Vagina (tissue), 2 donors: ENCODE data around the gene USO1. TPM values are rescaled to one million over a fixed set of nuclear protein-coding genes. Genes with fewer than 3 reads are reported as not detected.

Experiments
- DNase-seq, 2 donors: peaks; one replicate each; pipeline ENCODE4 v3.0.0-alpha.2; 2017; ENCODE audit errors: extremely low spot score in 2 of 2
- H3K27ac ChIP-seq: fragments of 200-600 bp; sonication (generic); one replicate; pipeline ENCODE4 v1.5.1; 2019
- H3K27me3 ChIP-seq: fragments of 200-600 bp; sonication (generic); one replicate; pipeline ENCODE4 v1.5.1; 2019
- H3K36me3 ChIP-seq, 2 donors: fragments of 200-600 bp; sonication (generic); one replicate each; pipeline ENCODE4 v1.5.1; 2017 to 2019
- H3K4me1 ChIP-seq: fragments of 200-600 bp; sonication (generic); one replicate; pipeline ENCODE4 v1.5.1; 2019
- H3K4me3 ChIP-seq, 2 donors: fragments of 200-600 bp; sonication (generic); 1 replicate in 1 of 2; 2 replicates in 1 of 2; pipeline ENCODE4 v1.5.1; 2016 to 2019
- H3K9me3 ChIP-seq: fragments of 200-600 bp; sonication (generic); one replicate; pipeline ENCODE4 v1.5.1; 2019
- POLR2A ChIP-seq, 2 donors: fragments of 450-650 bp; IDR thresholded peaks; one replicate each; pipeline ENCODE4 v1.6.1; 2017; ENCODE audit warnings: antibody characterized with exemption in 2 of 2, mild to moderate bottlenecking in 2 of 2, moderate library complexity in 2 of 2
- POLR2AphosphoS5 ChIP-seq, 2 donors: sonication (generic); formaldehyde crosslinking; IDR thresholded peaks; one replicate each; pipeline ENCODE4 v1.9.0; 2017; ENCODE audit warnings: antibody characterized with exemption in 2 of 2, mild to moderate bottlenecking in 2 of 2, low read depth in 1 of 2; ENCODE audit not compliant: insufficient read depth in 1 of 2
- intact Hi-C: fragments of 100-400 bp; cut with DNase I; formaldehyde crosslinking; loops from one replicate; pipeline ENCODE4 v1.15.1; 2023
- total RNA-seq: library from RNA; depleted of rRNA; stranded (reverse); fragments of >200 nt; gene quantifications from one replicate; pipeline ENCODE4 v1.2.3, GENCODE V29; 2016
- TF ChIP-seq, protein P1 (sequence below), 3 experiments: fragments of 450-650 bp in 2 of 3; fragments of 200-600 bp in 1 of 3; sonication (generic) in 1 of 3; IDR thresholded peaks; one replicate each; pipeline ENCODE4 v1.5.1; 2017 to 2019; ENCODE audit warnings: antibody characterized with exemption in 3 of 3, mild to moderate bottlenecking in 2 of 3, moderate library complexity in 2 of 3

USO1 gene
- total RNA-seq, 1 donor from 2014 or later = 47.9 TPM

DNA sequence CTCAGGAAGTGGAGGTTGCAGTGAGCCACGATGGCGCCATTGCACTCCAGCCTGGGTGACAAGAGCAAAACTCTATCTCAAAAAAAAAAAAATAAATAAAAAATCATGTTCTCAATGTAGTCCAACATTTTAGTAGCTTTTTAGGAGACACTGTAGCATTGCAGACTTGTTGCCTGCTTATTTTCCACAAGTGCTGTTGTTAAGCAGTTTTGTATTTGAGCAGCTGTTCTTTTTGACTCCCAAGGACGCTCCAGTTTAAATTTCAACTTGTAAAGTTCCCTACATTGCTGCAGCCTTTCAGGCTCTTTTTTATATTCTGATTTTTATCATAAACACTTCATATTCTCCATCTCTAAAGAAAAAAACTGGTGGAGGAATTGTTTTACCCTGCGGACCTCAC lies 94.7 kb downstream of the USO1 start:
- Histone ChIP-seq H3K27me3 (no peaks in the 10 kb centered on the region), H3K4me3 (no peak overlapping the region), H3K36me3 (peaks cover 0 to 11% of the 10 kb centered on the region in 2 donors), H3K9me3 (no peaks in the 10 kb centered on the region), H3K4me1 (no peaks in the 10 kb centered on the region), H3K27ac (no peak overlapping the region)
- no peak for DNase-seq
- intact Hi-C loops = no loop called here
- TF ChIP-seq POLR2AphosphoS5 (IDR thresholded peaks at IDR 0.05; ENCODE audit: insufficient read depth in 1 of 2, low read depth in 1 of 2) = no peak
- TF ChIP-seq POLR2A (IDR thresholded peaks at IDR 0.05) = no peak
- TF ChIP-seq, protein P1, sequence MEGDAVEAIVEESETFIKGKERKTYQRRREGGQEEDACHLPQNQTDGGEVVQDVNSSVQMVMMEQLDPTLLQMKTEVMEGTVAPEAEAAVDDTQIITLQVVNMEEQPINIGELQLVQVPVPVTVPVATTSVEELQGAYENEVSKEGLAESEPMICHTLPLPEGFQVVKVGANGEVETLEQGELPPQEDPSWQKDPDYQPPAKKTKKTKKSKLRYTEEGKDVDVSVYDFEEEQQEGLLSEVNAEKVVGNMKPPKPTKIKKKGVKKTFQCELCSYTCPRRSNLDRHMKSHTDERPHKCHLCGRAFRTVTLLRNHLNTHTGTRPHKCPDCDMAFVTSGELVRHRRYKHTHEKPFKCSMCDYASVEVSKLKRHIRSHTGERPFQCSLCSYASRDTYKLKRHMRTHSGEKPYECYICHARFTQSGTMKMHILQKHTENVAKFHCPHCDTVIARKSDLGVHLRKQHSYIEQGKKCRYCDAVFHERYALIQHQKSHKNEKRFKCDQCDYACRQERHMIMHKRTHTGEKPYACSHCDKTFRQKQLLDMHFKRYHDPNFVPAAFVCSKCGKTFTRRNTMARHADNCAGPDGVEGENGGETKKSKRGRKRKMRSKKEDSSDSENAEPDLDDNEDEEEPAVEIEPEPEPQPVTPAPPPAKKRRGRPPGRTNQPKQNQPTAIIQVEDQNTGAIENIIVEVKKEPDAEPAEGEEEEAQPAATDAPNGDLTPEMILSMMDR (IDR thresholded peaks at IDR 0.05) = no peak

DNA sequence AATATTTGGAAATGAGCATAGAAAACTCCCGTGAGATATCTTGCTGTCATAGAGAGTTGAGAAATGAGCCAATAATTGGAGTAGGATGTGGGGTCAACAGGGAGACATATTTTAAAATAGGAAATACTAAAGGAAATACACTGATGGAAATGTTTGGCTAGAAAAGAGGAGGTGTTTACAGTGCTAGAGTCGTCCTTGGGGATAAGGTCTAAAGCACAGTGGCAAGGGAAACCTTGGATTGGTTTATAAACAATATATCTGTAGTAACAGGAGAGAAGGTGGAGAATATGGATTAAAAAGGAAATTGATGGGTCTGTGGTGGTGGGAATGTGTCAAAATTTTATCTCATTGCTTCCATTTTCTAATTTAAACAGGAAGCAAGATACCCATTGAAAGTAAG lies 95.8 kb downstream of the USO1 start:
- Histone ChIP-seq H3K9me3 (no peaks in the 10 kb centered on the region), H3K4me3 (no peak overlapping the region), H3K27ac (no peak overlapping the region), H3K36me3 (peaks cover 0 to under 1% of the 10 kb centered on the region in 2 donors), H3K4me1 (no peaks in the 10 kb centered on the region), H3K27me3 (no peaks in the 10 kb centered on the region)
- intact Hi-C loops = no loop called here
- TF ChIP-seq, protein P1 (IDR thresholded peaks at IDR 0.05) = no peak
- TF ChIP-seq POLR2A (IDR thresholded peaks at IDR 0.05) = no peak
- no peak for TF ChIP-seq POLR2AphosphoS5 (IDR thresholded peaks at IDR 0.05; ENCODE audit: insufficient read depth in 1 of 2, low read depth in 1 of 2)
- DNase-seq = no peak

DNA sequence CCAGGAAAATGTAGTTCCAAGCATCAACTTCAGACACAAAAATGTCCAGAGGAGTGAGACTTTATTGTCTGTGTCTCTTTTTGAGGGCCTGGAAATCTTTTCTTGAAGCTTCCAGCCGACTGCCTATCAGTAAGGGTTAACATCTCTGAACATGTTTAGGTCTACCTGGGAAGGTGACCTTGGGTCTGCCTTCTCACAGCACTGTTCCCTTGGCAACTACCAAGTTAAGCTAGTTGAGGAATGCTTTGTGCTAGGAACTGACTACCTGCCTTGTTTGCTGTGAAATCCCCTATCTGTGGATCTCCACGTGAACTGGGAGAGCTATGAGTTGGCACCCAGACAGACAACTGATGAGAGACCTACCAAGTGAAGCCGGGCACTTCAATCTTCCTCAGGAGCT lies 96.3 kb downstream of the USO1 start:
- TF ChIP-seq POLR2A (IDR thresholded peaks at IDR 0.05) (no peak), POLR2AphosphoS5 (IDR thresholded peaks at IDR 0.05; ENCODE audit: insufficient read depth in 1 of 2, low read depth in 1 of 2) (no peak)
- TF ChIP-seq, protein P1 (IDR thresholded peaks at IDR 0.05) = no peak
- Histone ChIP-seq H3K27me3 (no peaks in the 10 kb centered on the region), H3K4me3 (no peak overlapping the region), H3K36me3 (no peaks in the 10 kb centered on the region), H3K27ac (no peak overlapping the region), H3K4me1 (no peaks in the 10 kb centered on the region), H3K9me3 (no peaks in the 10 kb centered on the region)
- intact Hi-C loops = no loop called here
- DNase-seq = no peak

DNA sequence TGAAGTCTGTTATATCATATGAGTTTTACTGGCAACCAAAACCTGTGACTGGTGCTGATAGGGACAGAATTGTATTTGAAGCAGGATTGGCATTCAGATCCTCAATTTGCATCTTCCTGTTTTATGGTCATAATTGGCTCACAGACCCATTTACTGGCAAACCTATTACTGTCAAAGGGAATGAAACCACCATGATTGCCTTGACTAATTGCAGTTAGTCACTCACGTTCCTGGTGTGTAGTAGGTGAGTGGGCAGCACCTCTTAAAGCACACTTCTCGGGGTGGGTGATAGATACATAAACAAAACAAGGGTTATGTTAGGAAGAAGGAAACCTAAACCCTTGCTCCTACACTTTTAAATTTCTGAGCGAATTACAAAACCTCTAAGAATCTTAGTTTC lies 96.8 kb downstream of the USO1 start:
- DNase-seq = no peak
- Histone ChIP-seq H3K9me3 (no peaks in the 10 kb centered on the region), H3K4me1 (no peaks in the 10 kb centered on the region), H3K27me3 (no peaks in the 10 kb centered on the region), H3K4me3 (no peak overlapping the region), H3K36me3 (no peaks in the 10 kb centered on the region), H3K27ac (no peak overlapping the region)
- intact Hi-C loops = no loop called here
- TF ChIP-seq POLR2AphosphoS5 (IDR thresholded peaks at IDR 0.05; ENCODE audit: insufficient read depth in 1 of 2, low read depth in 1 of 2) (no peak), POLR2A (IDR thresholded peaks at IDR 0.05) (no peak)
- TF ChIP-seq, protein P1 (IDR thresholded peaks at IDR 0.05) = no peak

DNA sequence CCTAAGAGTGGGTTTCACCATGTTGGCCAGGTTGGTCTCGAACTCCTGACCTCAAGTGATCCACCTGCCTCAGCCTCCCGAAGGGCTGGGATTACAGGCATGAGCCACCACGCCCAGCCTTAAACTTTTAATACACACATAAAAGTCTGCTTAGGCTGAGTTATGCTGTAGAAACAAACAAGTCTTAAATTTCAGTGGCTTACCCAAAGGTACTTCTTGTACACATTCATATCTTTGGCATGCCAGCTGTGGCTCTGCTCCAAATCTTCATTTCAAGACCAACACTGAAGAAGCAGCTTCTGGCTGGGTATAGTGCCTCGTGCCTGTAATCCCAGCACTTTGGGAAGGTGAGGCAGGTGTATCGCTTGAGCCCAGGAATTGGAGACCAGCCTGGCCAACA lies 97.6 kb downstream of the USO1 start:
- Histone ChIP-seq H3K4me1 (no peaks in the 10 kb centered on the region), H3K27ac (no peak overlapping the region), H3K9me3 (no peaks in the 10 kb centered on the region), H3K27me3 (no peaks in the 10 kb centered on the region), H3K36me3 (no peaks in the 10 kb centered on the region), H3K4me3 (no peak overlapping the region)
- intact Hi-C loops = no loop called here
- no peak for DNase-seq
- TF ChIP-seq POLR2AphosphoS5 (IDR thresholded peaks at IDR 0.05; ENCODE audit: insufficient read depth in 1 of 2, low read depth in 1 of 2) = no peak
- no peak for TF ChIP-seq POLR2A (IDR thresholded peaks at IDR 0.05)
- TF ChIP-seq, protein P1 (IDR thresholded peaks at IDR 0.05) = no peak
